NCI-H1694 (cell line): ENCODE results near the gene CPNE1.
"Not testable (repeated sequence)": the region's sequence is repeated elsewhere in the genome, so short reads cannot be mapped to it uniquely, and the experiment has no call there.

ENCODE experiments used
- DNase-seq: peaks from one replicate; lab custom pipeline; 2025; lab: John Stamatoyannopoulos, UW

CPNE1 gene

DNA sequence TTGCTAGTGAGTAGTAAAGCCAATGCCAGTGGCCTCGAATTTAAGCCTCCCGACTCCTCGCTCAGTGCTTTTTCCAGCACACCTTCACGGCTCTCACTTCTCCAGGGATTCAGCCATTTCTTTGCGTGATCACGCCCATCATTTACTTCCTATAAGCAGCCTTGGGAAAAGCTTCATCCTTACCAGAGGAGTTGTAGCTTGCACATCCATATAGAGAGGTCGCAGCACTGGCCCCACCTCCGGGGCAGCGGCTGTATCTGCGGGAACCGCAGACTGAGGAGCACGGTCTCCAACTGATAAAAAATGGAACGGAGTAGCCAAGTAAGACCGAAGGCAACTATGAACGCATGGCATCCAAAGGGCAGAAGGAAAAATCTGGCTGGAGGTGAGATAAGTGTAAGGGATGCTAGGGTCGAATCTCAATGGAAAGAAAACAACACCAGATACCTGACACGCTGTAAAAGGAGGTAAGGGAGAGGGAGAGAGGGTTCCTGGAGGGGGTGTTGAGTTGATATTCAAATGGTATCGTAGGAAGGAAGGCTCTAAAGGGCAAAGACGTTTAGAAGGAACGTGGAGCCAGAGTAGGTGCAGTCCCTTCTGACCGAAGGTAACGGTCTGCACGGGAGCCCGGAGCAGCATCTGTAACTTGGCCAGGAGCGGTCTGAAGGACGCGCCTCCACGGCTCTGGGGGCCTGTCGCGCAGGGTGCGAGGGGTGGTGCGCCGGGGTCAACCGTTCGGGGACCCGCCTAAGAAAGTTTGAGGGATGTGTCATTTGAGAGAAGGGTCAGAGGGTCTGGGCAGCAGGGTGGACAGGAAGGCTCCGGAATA, 33.8 kb upstream of the CPNE1 start:
- no peak for DNase-seq

DNA sequence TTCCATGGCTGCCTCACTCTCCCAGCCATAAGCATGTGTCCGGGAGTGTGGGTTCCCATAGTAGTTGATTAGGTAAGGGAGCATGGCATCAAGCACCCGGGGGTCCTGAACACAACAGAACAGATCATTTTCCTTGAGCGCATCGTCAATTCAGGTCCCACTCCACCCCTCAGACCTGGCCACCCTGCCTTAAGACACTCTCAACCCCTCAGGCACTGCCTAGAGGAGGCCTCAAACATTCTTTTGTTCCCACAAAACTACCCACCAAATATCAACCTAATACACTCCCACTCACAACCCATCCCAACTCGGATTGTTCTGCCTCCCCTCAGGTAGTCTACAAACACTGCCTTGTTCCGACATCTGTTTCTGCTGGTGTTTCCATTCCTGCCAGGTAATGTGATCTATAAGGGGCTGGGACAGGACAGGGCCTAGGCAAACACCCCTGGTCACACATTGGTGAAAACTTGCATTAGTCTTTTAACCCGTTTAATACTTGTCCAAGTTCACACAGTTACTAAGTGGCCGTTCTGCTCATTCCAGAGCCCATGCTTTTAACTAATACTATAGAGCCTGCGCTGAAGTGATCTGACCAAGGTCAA, 33.1 kb upstream of the CPNE1 start:
- DNase-seq, result no peak

DNA sequence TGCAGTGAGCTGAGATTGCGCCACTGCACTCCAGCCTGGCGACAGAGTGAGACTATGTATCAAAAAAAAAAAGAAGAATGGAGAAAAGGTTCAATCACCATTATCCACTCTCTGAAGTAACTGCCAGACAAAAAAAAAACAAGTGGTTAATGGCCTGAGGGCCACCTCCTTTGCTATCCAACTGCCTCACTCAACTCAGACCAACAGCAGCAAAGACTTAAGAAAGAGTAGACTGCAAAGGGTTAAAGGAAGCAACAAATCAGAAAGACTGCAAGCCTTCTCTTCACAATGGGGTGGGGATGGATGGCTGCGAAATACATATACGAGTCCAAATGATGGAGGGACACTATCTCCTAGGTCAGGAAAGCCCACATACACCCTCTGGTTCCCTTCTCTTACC, 31.3 kb upstream of the CPNE1 start:
- DNase-seq, result no peak

DNA sequence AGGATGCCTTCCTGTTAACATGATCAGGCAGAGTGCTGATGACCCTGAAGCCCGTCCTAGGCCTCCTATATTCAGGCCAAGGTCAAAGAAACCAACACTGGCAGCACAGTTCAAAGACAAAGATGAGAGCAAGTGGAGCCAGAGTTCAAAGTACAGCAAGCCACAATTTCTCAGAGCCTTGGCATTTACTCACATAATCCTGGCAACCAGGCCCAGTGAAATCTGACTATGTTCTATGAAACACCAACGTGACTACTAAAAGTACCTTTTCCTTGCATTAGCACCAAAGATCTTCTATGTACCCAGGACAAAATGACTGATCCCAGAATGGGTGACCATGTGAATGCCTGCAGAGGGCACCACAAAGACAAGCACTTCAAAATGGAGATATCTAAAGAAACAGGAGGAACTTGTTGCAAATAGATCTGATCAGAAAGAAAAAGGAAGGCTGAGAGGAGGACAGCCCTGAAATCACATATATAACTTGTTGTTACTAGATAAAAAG, 30.6 kb upstream of the CPNE1 start:
- no peak for DNase-seq

DNA sequence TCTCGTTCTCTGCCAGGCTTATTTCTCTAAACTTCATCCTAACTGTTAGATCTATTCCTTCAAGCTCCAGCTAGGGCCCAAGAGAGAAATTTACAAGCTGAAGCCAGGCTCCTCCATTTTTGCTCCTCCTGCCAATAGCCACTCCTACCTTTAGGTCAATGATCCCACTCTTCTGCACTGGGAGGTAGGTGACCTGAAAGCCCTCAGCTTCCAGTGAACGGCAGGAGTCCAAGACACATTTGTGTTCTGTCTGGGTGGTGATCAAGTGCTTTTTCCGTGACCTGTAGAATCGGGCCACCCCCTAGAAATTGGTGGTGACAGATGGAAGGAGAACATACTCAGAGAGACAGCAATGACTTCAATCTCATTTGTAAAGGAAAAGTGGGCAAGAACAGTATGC, 25.6 kb upstream of the CPNE1 start:
- DNase-seq, result no peak

DNA sequence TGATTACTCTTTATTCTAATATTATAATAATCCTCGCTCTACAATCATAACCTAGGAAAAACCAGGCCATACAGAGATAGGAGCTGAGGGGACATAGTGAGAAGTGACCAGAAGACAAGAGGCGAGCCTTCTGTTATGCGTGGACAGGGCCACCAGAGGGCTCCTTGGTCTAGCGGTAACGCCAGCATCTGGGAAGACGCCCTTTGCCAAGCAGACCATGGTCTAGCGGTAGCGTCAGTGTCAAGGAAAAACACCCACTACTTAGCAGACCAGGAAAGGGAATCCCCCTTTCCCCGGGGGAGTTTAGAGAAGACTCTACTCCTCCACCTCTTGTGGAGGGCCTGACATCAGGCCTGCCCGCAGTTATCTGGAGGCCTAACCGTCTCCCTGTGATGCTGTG, 22.2 kb upstream of the CPNE1 start:
- DNase-seq, result not testable (repeated sequence)

DNA sequence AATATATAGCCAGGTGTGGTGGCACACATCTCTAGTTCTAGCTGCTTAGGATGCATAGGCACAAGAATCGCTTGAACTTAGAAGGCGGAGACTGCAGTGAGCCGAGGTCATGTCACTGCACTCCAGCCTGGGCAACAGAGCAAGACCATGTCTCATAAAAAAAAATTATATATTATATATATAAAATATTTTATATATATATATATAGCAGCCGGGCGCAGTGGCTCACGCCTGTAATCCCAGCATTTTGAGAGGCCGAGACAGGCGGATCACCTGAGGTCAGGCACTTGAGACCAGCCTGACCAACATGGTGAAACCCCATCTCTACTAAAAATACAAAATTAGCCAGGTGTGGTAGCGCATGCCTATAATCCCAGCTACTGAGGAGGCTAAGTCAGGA, 20.7 kb upstream of the CPNE1 start:
- not testable (repeated sequence) for DNase-seq

DNA sequence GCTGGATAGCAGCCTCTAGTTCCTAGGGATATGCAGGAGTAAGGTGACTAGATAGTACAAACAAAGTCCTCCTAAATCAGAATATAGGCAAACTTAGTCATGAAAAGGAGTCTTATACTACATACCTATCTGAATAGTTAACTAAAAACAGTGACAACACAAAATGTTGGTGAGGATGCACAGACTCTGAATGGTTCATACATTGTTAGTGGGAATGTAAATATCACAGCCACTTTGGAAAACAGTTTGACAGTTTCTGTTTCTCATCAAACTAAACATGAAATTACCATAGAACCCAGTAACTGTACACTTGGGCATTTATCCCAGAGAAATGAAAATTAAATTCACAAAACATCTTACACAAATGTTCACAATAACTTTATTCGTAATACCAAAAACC, 17.3 kb upstream of the CPNE1 start:
- DNase-seq, result no peak

DNA sequence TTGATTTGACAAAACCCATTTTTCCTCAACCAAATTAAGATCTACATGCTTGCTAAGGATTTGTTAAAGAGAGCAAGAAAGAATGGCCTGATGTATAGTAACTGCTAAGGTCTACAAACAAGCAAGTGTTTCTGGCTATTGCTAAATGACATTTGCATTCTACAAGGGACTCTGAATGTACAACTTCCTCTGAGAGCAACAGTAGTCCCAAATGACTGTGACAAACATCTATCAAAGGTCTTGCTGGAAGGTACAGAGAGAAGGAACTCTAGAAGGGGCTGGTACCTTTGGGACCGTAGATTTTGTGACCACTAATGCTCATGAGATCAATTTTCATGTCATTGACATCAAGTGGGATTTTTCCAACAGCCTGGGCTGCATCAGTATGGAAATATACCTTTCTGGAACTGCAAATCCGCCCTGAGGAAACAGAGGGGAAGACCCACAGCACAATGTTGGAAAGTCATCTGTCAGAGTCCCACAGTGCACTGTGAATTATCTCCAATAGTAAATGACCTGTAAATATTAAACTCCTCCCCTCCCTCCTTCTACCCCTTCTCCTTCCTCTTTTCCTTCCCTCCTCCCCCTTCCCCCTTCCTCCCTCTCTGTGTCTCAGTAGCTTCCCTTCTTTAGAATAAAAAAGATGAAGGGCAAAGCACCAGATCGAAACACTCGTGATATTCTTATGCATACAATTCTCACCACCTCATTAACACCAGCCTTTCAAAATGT, 15.9 kb upstream of the CPNE1 start:
- no peak for DNase-seq

DNA sequence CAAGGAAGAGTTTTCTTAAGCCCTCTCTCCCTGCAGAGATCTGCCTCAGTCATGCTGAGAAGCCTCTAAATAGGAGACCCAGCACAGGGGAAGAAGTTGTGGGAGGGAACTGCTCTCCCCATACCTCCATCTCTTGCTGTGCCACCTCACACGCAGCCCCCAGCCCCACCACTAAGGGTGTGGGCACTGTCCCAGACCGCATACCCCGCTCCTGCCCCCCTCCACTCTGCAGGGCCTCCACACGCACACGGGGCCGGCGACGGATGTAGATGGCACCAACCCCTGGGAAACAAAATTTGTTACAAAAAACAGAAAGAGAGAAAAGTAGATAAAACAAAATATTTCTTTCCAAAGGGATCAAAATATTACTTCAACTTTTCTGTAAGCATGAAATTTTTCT, 10.2 kb upstream of the CPNE1 start:
- DNase-seq, result no peak

DNA sequence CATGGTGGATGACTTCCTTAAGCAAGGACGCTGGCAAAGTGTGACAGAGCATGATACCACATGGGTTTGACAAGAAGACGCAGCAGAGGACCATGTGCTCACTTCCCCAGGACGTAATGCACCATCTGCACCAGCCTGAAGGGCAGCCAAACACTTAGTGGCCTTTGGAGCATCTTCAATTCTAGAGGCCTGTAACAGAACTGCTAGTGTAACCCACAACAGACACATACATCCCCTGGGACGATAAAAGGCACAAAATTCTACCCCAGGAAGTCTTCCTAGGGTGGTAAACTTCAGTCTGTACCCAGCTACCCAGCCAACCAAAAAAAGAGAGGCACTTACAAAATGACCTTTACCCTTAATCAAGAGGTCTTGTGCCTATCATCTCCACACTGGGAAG, 9.2 kb upstream of the CPNE1 start:
- DNase-seq, result no peak

DNA sequence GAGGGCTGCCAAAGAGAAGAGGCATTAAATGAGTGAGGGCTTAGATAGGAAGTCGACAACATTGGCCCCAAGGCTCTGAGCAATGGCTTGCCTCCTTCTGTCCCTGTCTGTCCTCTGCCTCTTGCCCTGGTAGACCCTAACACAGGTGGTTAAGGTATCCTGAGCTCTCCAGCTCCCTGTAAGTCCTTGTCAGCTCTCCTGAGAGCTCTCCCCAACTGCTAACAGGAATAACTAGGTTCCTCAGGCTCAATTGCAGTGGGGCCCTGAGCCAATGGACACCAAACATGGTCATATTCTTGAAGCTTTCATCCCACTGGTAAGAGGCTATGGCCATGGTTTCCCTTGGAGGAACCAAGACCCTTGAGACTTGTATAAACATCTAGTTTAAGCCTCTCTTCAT, 5.0 kb upstream of the CPNE1 start:
- DNase-seq, result no peak

DNA sequence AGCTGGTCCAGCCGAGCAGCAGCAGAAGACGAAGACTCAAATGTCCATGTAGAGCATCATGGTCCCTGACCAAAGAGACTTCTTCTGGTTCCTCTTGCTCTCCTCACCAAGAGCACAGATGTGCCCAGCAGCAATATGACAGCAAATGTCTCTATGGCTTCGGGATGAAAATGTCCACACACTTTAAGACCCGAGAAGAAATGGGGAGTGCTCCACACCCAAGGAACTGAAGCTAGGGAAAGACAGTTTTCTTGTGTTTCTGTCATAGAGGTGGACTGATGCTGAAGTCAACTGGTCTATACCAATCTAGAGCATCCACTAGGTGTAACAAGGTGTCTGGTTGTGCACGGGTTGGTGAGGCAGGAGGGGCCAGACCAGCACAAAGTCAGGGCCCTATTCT, 4.5 kb upstream of the CPNE1 start:
- no peak for DNase-seq

DNA sequence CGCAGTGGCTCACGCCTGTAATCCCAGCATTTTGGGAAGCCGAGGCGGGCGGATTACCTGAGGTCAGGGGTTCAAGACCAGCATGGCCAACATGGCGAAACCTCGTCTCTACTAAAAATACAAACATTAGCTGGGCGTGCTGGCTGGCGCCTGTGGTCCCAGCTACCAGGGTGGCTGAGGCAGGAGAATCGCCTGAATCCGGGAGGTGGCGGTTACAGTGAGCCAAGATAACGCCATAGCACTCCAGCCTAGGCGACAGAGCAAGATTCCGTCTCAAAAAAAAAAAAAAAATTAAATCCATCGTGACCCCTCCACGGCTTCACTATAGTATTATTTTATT, 1.2 kb upstream of the CPNE1 start:
- DNase-seq, result no peak

DNA sequence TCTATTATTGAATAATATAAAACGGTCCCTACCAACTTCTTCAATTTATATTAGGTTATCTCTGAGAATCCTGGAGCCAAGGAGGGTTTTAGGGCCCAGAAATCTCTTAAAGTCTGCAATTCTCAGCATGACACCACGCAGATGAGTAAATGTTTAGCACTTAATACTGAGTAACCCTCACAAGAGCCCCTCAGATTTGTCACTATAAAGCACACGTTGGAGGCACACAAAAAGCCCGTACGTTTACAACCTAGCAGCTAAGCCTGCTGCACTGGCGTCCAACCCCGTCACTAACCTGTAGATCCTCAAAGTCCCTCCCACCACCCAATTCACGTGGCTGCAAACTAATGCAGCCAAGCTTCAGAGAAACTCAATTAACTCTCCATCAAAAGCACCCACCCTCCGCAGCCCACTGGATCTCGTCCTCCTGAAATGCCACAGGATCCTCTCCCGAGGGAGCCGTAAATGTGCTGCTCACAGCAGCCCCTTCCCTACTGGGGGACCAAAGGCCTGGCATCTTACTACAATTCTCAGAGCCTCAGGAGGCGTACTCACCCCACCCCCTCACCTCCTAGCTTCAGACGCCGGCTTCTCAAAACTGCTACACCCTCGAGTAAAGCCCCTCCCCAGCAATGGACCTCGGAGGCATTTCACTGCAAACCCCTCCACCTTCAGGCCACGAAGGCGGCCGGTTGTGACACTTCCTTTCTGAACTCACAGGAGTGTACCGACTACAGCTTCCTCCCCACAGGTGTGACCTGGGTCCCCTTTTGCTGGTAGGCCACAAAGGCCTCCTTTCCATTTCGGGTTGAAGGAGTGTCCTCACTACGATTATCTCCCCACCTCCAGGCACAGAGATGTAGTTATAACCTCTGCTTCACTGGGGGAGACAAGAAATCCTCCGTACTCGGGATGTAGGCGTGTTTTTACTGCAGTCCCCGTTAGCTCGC, 909 bp downstream of the CPNE1 start:
- no peak for DNase-seq

DNA sequence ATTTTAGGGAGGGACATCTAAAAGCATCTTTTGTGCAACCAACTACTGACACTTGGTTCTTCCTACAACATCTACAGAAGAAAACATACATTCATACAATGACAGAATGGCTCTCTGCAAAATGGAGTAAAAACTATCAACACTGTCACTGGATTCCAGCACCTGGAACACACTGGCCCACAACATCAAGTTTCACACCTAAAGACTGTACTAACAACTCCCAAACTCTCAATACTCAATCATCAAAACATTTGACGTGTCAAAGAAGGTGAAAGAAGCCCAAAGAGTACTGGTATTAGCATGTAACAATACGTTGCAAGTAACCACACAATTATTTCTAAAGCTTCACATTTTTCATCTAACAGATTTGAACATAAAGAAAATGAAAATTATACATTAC, 2.1 kb downstream of the CPNE1 start:
- no peak for DNase-seq

DNA sequence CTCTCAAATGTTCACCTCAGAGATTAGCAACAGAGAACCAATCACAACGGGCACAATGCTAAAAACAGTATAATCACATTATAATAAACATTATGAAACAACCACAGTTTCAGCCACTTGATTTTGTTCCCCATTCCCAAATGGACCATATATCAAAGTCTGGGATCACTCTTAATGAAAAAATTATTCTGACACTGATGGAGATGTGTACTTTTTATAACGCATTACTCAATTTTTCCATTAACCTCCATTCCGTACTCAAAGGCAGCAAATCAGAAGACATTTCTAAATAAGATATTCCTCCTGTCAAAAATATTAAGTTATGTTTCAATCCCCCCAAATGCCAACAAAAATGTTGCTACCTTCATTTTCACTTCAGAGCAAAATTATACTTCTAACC, 2.8 kb downstream of the CPNE1 start:
- DNase-seq, result no peak

DNA sequence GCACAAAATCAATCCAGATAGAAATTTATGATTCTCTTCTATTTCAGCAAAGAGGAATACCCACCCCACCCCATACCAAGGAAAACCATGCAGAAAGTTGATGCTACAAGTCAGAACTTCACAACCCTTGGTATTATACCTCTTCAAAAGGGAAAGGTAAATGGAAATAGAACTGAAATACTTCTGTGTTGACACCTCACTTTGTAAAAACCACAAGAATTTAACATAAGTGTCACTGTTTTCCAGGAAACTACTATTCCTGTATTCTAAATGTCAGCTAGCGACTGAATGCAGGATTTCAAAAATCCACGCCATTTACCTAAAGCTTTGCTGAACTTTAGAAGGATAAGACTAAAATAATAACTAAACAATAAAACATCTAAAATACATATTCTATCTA, 3.6 kb downstream of the CPNE1 start:
- no peak for DNase-seq

DNA sequence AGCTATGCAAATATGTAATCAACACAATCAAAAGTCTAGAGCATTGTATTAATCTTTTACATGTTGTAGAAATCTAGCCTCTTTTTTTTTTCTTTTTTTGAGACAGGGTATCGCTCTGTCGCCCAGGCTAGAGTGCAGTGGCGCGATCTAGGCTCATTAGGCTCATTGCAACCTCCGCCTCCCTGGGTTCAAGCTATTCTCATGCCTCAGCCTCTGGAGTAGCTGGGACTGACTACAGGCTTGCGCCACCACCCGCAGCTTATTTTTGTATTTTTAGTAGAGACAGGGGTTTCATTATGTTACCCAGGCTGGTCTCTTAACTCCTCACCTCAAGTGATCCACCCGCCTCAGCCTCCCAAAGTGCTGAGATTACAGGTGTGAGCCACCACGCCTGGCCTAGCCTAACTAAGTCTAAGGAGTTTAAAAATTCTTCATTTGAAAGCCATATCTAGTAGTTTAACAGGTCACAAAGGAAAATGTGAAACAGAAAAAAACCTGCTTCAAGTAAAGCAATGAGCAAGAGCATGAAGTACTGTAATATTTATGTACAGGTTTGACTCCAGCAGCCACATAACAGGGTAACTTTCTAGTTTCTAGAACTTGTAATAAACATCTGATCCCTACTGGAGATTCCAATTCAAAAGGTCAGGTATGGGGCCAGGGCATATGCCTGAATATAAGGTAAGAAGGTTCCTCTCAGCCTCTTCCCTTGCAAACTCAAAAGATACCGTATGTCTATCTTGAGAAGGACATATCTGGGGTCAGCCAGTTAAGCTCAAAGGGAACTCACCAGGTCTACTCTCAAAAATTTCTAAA, 4.4 kb downstream of the CPNE1 start:
- no peak for DNase-seq

DNA sequence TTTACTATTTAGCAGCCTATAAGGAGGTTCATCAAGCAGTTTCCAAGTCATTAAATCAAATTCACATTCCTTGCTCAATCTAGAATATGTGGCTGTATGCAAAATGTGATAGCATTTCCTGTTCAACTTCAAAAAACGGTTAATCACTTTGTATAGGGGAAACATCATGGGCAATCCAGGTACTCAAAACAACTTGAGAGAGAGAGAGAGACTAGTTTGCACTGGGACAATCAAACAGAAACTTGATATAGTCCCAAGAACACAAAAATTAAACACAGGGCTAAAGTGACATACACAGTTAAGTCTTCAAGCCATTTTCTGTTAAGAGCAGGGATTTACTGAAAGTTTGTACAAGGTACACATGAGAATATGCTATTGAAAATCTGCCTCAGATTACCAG, 7.4 kb downstream of the CPNE1 start:
- DNase-seq, result no peak

DNA sequence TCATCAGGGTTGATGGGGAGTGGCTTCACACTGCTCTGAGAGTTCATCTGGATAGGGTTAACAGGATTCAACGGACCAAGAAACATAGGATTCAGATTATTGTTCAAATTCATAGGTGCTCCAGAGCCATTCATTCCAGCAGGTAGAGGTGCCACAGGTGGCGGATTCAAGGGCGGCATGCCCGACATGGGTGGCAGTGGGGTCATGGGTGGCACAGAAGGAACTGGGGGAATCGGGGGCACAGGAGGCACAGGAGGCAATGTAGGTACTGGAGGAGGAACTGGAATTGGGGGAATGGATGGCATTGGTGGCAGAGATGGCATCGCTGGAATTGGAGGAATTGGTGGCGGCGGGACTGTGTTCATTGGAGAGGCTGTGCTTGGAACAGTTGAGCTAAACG, 10.3 kb downstream of the CPNE1 start:
- no peak for DNase-seq
